ENCODE measurements around the gene IL22RA2. TPM values are rescaled to one million over a fixed set of nuclear protein-coding genes. Genes with fewer than 3 reads are reported as not detected.

The IL22RA2 gene
- total RNA-seq, 1 experiment from 2014 or later = not detected

- Mint-ChIP-seq H3K4me1 (no peaks in the 10 kb centered on the region), H3K4me3 (no peak overlapping the region), H3K27me3 (ENCODE audit: low read depth) (peaks cover 15% of the 10 kb centered on the region), H3K36me3 (peaks cover 51% of the 10 kb centered on the region), H3K9me3 (peaks cover 87% of the 10 kb centered on the region), H3K27ac (no peak overlapping the region)
- ChIA-PET CTCF (no interaction called here), POLR2A (no interaction called here)
- no peak for TF ChIP-seq ZNF416 (CRISPR knock-in tag; IDR thresholded peaks at IDR 0.05)
- no peak for TF ChIP-seq ZNF219 (CRISPR knock-in tag; IDR thresholded peaks at IDR 0.05; ENCODE audit: borderline replicate concordance)
- TF ChIP-seq GABPB1 (CRISPR knock-in tag; IDR thresholded peaks at IDR 0.05) = no peak
- TF ChIP-seq SOX15 (CRISPR knock-in tag; IDR thresholded peaks at IDR 0.05) = no peak
- TF ChIP-seq MAX (CRISPR knock-in tag; IDR thresholded peaks at IDR 0.05) = no peak
- no peak for TF ChIP-seq ZBTB43 (CRISPR knock-in tag; IDR thresholded peaks at IDR 0.05)
- no peak for TF ChIP-seq HMGA2 (CRISPR knock-in tag; IDR thresholded peaks at IDR 0.05)
- no peak for TF ChIP-seq ATF3 (CRISPR knock-in tag; conservative IDR thresholded peaks at IDR 0.05)
- TF ChIP-seq CBFB (CRISPR knock-in tag; IDR thresholded peaks at IDR 0.05; ENCODE audit: low read depth) = no peak
- no peak for TF ChIP-seq ATF1 (CRISPR knock-in tag; IDR thresholded peaks at IDR 0.05)
- no peak for TF ChIP-seq TEAD1 (CRISPR knock-in tag; IDR thresholded peaks at IDR 0.05)
- TF ChIP-seq ATF6 (CRISPR knock-in tag; IDR thresholded peaks at IDR 0.05) = no peak
- no peak for TF ChIP-seq EMX1 (CRISPR knock-in tag; IDR thresholded peaks at IDR 0.05)
- no peak for TF ChIP-seq MYBL2 (CRISPR knock-in tag; IDR thresholded peaks at IDR 0.05)
- no peak for TF ChIP-seq KAT7 (CRISPR knock-in tag; IDR thresholded peaks at IDR 0.05; ENCODE audit: borderline replicate concordance)
- TF ChIP-seq MLX (CRISPR knock-in tag; IDR thresholded peaks at IDR 0.05) = no peak
- ATAC-seq = no peak
- no peak for DNase-seq (ENCODE audit: low spot score)
Measured at GRCh38 chr6:137159912-137160311, 13.5 kb downstream of the IL22RA2 start.

- Mint-ChIP-seq H3K27me3 (ENCODE audit: low read depth) (peaks cover 6% of the 10 kb centered on the region), H3K4me1 (no peaks in the 10 kb centered on the region), H3K9me3 (peaks cover 75% of the 10 kb centered on the region), H3K4me3 (no peak overlapping the region), H3K36me3 (peaks cover 29% of the 10 kb centered on the region), H3K27ac (no peak overlapping the region)
- POLR2A ChIA-PET = no interaction called here
- ATAC-seq = no peak
- CTCF ChIA-PET = no interaction called here
- TF ChIP-seq ZMAT4 (CRISPR knock-in tag; IDR thresholded peaks at IDR 0.05) (no peak), ATF3 (CRISPR knock-in tag; conservative IDR thresholded peaks at IDR 0.05) (no peak), RORB (CRISPR knock-in tag; IDR thresholded peaks at IDR 0.05) (no peak), ARID4B (CRISPR knock-in tag; IDR thresholded peaks at IDR 0.05; ENCODE audit: borderline replicate concordance) (no peak), MXD4 (CRISPR knock-in tag; IDR thresholded peaks at IDR 0.05; ENCODE audit: borderline replicate concordance) (no peak), TEAD4 (CRISPR knock-in tag; IDR thresholded peaks at IDR 0.05) (no peak), IRF1 (CRISPR knock-in tag; IDR thresholded peaks at IDR 0.05) (no peak), ZNF232 (CRISPR knock-in tag; IDR thresholded peaks at IDR 0.05) (no peak)
- no peak for DNase-seq (ENCODE audit: low spot score)
Measured at GRCh38 chr6:137157601-137158000, 15.8 kb downstream of the IL22RA2 start.

All from WTC11 (cell line).